LNCAP (cell line): ENCODE measurements around the gene NLGN1.

Experiments
- TF ChIP-seq, protein P1 (sequence below): fragments of 450-650 bp; IDR thresholded peaks from 2 replicates; pipeline ENCODE4 v1.5.1; 2017; ENCODE audit warnings: mild to moderate bottlenecking

Gene NLGN1

DNA sequence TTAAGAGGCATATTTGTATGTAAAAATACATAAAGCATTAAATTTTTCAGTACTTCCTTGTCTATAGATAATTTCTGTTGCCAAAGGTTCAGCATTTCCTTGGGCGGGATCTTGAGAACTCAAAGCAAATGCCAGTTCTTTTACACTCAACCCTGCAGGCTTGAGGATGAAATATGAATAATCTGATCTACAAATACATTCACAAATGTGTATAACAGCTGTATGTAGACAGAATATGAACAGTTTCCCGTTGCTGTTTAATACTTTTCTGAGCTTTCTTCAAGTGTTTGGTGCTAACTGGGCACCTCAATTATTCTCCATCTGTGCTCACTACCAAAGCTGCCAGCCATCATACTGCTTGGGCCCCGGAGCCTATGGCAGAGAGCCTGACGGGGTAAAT is 661.3 kb downstream of the NLGN1 start:
- TF ChIP-seq, protein P1, sequence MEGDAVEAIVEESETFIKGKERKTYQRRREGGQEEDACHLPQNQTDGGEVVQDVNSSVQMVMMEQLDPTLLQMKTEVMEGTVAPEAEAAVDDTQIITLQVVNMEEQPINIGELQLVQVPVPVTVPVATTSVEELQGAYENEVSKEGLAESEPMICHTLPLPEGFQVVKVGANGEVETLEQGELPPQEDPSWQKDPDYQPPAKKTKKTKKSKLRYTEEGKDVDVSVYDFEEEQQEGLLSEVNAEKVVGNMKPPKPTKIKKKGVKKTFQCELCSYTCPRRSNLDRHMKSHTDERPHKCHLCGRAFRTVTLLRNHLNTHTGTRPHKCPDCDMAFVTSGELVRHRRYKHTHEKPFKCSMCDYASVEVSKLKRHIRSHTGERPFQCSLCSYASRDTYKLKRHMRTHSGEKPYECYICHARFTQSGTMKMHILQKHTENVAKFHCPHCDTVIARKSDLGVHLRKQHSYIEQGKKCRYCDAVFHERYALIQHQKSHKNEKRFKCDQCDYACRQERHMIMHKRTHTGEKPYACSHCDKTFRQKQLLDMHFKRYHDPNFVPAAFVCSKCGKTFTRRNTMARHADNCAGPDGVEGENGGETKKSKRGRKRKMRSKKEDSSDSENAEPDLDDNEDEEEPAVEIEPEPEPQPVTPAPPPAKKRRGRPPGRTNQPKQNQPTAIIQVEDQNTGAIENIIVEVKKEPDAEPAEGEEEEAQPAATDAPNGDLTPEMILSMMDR = no peak

DNA sequence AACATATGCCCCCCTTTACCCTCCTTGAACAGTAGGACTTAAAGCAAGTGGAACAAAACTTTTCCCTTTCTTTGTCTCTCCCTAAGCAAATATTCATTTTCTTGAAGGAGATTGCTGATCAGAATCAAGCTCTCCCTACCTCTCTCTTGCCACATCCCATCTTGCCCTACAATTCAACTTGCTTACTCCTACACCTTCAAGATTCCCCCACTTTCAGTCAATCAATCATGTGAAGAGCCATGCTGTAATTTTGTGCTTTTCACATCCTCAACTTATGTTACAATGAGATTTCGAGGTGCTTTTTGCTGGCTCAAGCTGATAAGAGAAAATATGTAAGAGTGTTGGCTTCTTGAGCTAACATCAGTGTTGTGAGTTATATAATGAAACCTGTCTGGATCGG is 662.9 kb downstream of the NLGN1 start:
- TF ChIP-seq, protein P1 = no peak

- TF ChIP-seq, protein P1 = no peak
These were observed 663.6 kb downstream of the NLGN1 start for GRCh38 chr3:174061162-174061561.

- TF ChIP-seq, protein P1 = no peak
These were observed 664.2 kb downstream of the NLGN1 start for GRCh38 chr3:174061731-174062130.

DNA sequence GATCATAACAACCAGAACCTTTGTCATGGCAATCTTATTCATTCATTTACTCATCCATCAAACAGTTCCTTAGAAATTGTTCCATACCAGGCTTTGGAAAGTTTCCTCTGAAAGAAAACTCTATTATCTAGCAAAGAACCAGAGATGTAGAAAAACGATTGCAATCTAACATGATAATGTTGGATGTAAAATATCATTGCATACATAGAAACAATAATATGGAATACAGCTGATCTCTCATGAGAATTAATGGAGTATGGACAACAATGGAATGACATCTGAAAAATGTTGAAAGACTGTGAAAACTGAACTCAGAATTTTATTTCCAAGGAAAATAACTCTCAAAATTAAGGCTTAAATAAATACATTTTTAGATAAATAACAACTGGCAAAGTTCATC is 665.4 kb downstream of the NLGN1 start:
- TF ChIP-seq, protein P1 = no peak

- TF ChIP-seq, protein P1 = no peak
These were observed 670.5 kb downstream of the NLGN1 start for GRCh38 chr3:174068035-174068434.

GRCh38 chr3:174072675-174073074 is 675.1 kb downstream of the NLGN1 start:
- TF ChIP-seq, protein P1 = no peak

DNA sequence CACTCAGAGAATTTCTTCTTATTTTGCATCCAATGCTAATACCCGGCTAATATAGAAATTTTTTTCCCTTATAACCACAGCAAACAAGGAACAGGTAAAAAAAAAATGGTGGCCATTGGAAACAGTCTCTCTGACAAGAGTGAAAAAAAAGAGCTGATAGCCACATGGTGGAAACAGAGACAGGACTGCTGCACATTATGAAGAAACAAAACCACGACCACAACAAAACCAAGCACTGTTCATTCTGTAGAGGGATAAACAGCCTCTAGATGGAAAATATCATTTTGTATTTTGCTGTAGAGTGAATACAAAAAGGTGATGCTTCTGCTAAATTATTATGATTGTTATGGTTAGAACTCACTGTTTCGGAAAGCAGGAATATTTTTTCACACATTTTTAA is 686.2 kb downstream of the NLGN1 start:
- TF ChIP-seq, protein P1 = no peak
